ENCODE data around the gene SPNS1. TPM values are rescaled to one million over a fixed set of nuclear protein-coding genes. Genes with fewer than 3 reads are reported as not detected.

The SPNS1 gene
- total RNA-seq, 1 experiment from 2014 or later: 38.6 TPM

- no peaks in the 10 kb centered on the region for H3K27me3 ChIP-seq (ENCODE audit: insufficient read depth, low read length)
- H2AFZ ChIP-seq (ENCODE audit: low read length): no peak overlapping the region
- H3K27ac ChIP-seq (ENCODE audit: insufficient read length, low read depth, low read length): no peak overlapping the region
- no CpG with 5 or more reads among the region's 3 CpGs for WGBS (ENCODE audit: extremely low coverage, insufficient read length, low lambda C conversion rate)
- no peak overlapping the region for H4K8ac ChIP-seq (replicated peaks; ENCODE audit: insufficient read length, low read depth, low read length)
- H3K9ac ChIP-seq (ENCODE audit: extremely low read depth, insufficient read length, low read length): no peak overlapping the region
- no peak overlapping the region for H3K14ac ChIP-seq (ENCODE audit: insufficient read depth, low read length)
- H2BK5ac ChIP-seq (ENCODE audit: insufficient read length, low read length): no peak overlapping the region
- no peak overlapping the region for H2BK20ac ChIP-seq (ENCODE audit: low read depth, low read length, poor library complexity, severe bottlenecking)
- no peak overlapping the region for H3K4me2 ChIP-seq (ENCODE audit: insufficient read depth, insufficient read length, low read length)
- H3K9me3 ChIP-seq (ENCODE audit: control insufficient read depth, low read depth, low read length): no peaks in the 10 kb centered on the region
- H3K4me1 Mint-ChIP-seq: peaks cover 6 to 11% of the 10 kb centered on the region in 2 experiments
- H3K4me3 Mint-ChIP-seq: no peak overlapping the region; a peak in 1 of 5 replicates
- peaks cover 2% of the 10 kb centered on the region for H3K27me3 Mint-ChIP-seq (ENCODE audit: low read depth)
- H2AK5ac ChIP-seq (ENCODE audit: insufficient read length, low read length): no peak overlapping the region
- H3K36me3 Mint-ChIP-seq (ENCODE audit: insufficient read depth in 1 of 3, low read depth in 3 of 3): no peaks in the 10 kb centered on the region
- H2BK15ac ChIP-seq (ENCODE audit: low read depth, low read length): no peak overlapping the region
- no peaks in the 10 kb centered on the region for H3K9me3 Mint-ChIP-seq
- H3K4me1 ChIP-seq (ENCODE audit: insufficient read depth, low read length): no peaks in the 10 kb centered on the region
- H4K91ac ChIP-seq (ENCODE audit: insufficient read length, low read depth, low read length): no peak overlapping the region
- H3K79me2 ChIP-seq (ENCODE audit: insufficient read depth, low read length): no peaks in the 10 kb centered on the region
- peak overlapping the region in 1 of 3 experiments; percentile 88; a peak in 1 of 7 replicates for H3K27ac Mint-ChIP-seq
- no peak overlapping the region for H3T11ph ChIP-seq (ENCODE audit: low read length)
- no peak overlapping the region for H4K5ac ChIP-seq (ENCODE audit: insufficient read length, low read depth, low read length)
- no peak overlapping the region for H3K23ac ChIP-seq (ENCODE audit: insufficient read length, low read depth, low read length)
- no peak overlapping the region for H3K18ac ChIP-seq (ENCODE audit: insufficient read length, low read depth, low read length)
- DNase-seq: no peak
- TF ChIP-seq CTCF (conservative IDR thresholded peaks at IDR 0.05): no peak
- no peak overlapping the region for H2BK12ac ChIP-seq (ENCODE audit: insufficient read length, low read depth, low read length)
- no peak overlapping the region for H3K4ac ChIP-seq (ENCODE audit: low read depth, low read length)
- no peak overlapping the region for H3K56ac ChIP-seq (ENCODE audit: insufficient read length, low read depth, low read length)
- H3K23me2 ChIP-seq (ENCODE audit: insufficient read length, low read depth, low read length, poor library complexity, severe bottlenecking): peaks cover 6% of the 10 kb centered on the region
- H2BK120ac ChIP-seq (ENCODE audit: low read depth, low read length, poor library complexity, severe bottlenecking): no peak overlapping the region
- H3K79me1 ChIP-seq (ENCODE audit: insufficient read depth, low read depth, low read length, poor library complexity, severe bottlenecking): no peaks in the 10 kb centered on the region
- no peaks in the 10 kb centered on the region for H4K20me1 ChIP-seq (ENCODE audit: control insufficient read depth, insufficient read depth, insufficient read length)
Observed at GRCh38 chr16:28930203-28930602, 44.4 kb upstream of the SPNS1 start.
